ENCODE measurements around the gene OCEL1. TPM values are rescaled to one million over a fixed set of nuclear protein-coding genes. Genes with fewer than 3 reads are reported as not detected.

The OCEL1 gene
- total RNA-seq, 1 experiment from 2014 or later: 25.7 TPM

- Histone ChIP-seq H3K27ac (ENCODE audit: insufficient read length, low read depth, low read length) (no peak overlapping the region), H4K91ac (ENCODE audit: insufficient read length, low read depth, low read length) (no peak overlapping the region), H2AK5ac (ENCODE audit: insufficient read length, low read length) (no peak overlapping the region), H4K5ac (ENCODE audit: insufficient read length, low read depth, low read length) (no peak overlapping the region), H3K9ac (ENCODE audit: extremely low read depth, insufficient read length, low read length) (no peak overlapping the region), H3T11ph (ENCODE audit: low read length) (no peak overlapping the region), H3K23me2 (ENCODE audit: insufficient read length, low read depth, low read length, poor library complexity, severe bottlenecking) (no peaks in the 10 kb centered on the region), H3K79me2 (ENCODE audit: insufficient read depth, low read length) (no peaks in the 10 kb centered on the region), H3K23ac (ENCODE audit: insufficient read length, low read depth, low read length) (no peak overlapping the region), H3K4me1 (ENCODE audit: insufficient read depth, low read length) (no peaks in the 10 kb centered on the region), H3K4ac (ENCODE audit: low read depth, low read length) (no peak overlapping the region), H4K8ac (replicated peaks; ENCODE audit: insufficient read length, low read depth, low read length) (no peak overlapping the region), H3K27me3 (ENCODE audit: insufficient read depth, low read length) (no peaks in the 10 kb centered on the region), H2BK15ac (ENCODE audit: low read depth, low read length) (no peak overlapping the region), H2BK5ac (ENCODE audit: insufficient read length, low read length) (no peak overlapping the region), H2BK20ac (ENCODE audit: low read depth, low read length, poor library complexity, severe bottlenecking) (no peak overlapping the region), H2BK12ac (ENCODE audit: insufficient read length, low read depth, low read length) (no peak overlapping the region), H3K14ac (ENCODE audit: insufficient read depth, low read length) (no peak overlapping the region), H3K18ac (ENCODE audit: insufficient read length, low read depth, low read length) (no peak overlapping the region), H3K9me3 (ENCODE audit: control insufficient read depth, low read depth, low read length) (no peaks in the 10 kb centered on the region), H2AFZ (ENCODE audit: low read length) (no peak overlapping the region), H3K56ac (ENCODE audit: insufficient read length, low read depth, low read length) (no peak overlapping the region), H2BK120ac (ENCODE audit: low read depth, low read length, poor library complexity, severe bottlenecking) (no peak overlapping the region), H4K20me1 (ENCODE audit: control insufficient read depth, insufficient read depth, insufficient read length) (peaks cover 4% of the 10 kb centered on the region), H3K79me1 (ENCODE audit: insufficient read depth, low read depth, low read length, poor library complexity, severe bottlenecking) (no peaks in the 10 kb centered on the region), H3K4me2 (ENCODE audit: insufficient read depth, insufficient read length, low read length) (no peak overlapping the region)
- TF ChIP-seq CTCF (conservative IDR thresholded peaks at IDR 0.05): no peak
- DNase-seq: no peak
- no CpG with 5 or more reads among the region's 16 CpGs for WGBS (ENCODE audit: extremely low coverage, insufficient read length, low lambda C conversion rate)
- no peaks in the 10 kb centered on the region for H3K4me1 Mint-ChIP-seq
- no peak overlapping the region for H3K27ac Mint-ChIP-seq
- peaks cover 46 to 48% (median 47%) of the 10 kb centered on the region in 3 experiments for H3K36me3 Mint-ChIP-seq (ENCODE audit: insufficient read depth in 1 of 3, low read depth in 3 of 3)
- H3K9me3 Mint-ChIP-seq: no peaks in the 10 kb centered on the region
- H3K4me3 Mint-ChIP-seq: no peak overlapping the region
- H3K27me3 Mint-ChIP-seq (ENCODE audit: low read depth): no peaks in the 10 kb centered on the region
These were observed 31.4 kb upstream of the OCEL1 start for GRCh38 chr19:17194608-17195007.

Measured in H9 (cell line).